GM12878 (cell line): ENCODE measurements around the gene NAE1. TPM values are rescaled to one million over a fixed set of nuclear protein-coding genes. Genes with fewer than 3 reads are reported as not detected.

ENCODE experiments used
- BACH1 ChIP-seq: fragments of 450-650 bp; IDR thresholded peaks from 2 replicates; pipeline ENCODE4 v1.6.1; 2017; ENCODE audit warnings: mild to moderate bottlenecking, borderline replicate concordance
- CBX5 ChIP-seq: sonication (generic); IDR thresholded peaks from 2 replicates; pipeline ENCODE4 v1.6.1; 2016; ENCODE audit warnings: low read depth, moderate library complexity, mild to moderate bottlenecking, inconsistent platforms
- DPF2 ChIP-seq: fragments of 450-650 bp; IDR thresholded peaks from 2 replicates; pipeline ENCODE4 v1.6.1; 2017; ENCODE audit warnings: mild to moderate bottlenecking
- MEF2A ChIP-seq: IDR thresholded peaks from 2 replicates; pipeline ENCODE4 v1.6.1; 2011; ENCODE audit warnings: low read depth, mild to moderate bottlenecking, low read length, moderate library complexity; ENCODE audit not compliant: insufficient read depth
- MTA2 ChIP-seq: fragments of 450-650 bp; IDR thresholded peaks from 2 replicates; pipeline ENCODE4 v1.6.1; 2016; ENCODE audit warnings: low read depth, mild to moderate bottlenecking, moderate library complexity
- NBN ChIP-seq: fragments of 450-650 bp; IDR thresholded peaks from 2 replicates; pipeline ENCODE4 v1.6.1; 2016
- NRF1 ChIP-seq: conservative IDR thresholded peaks from 2 replicates; pipeline ENCODE4 v1.6.1; 2011; ENCODE audit warnings: mild to moderate bottlenecking, low read depth, low read length, improper control_type of control experiment
- PML ChIP-seq: IDR thresholded peaks from 2 replicates; pipeline ENCODE4 v1.6.1; 2012; ENCODE audit warnings: low read length, inconsistent platforms
- STAT3 ChIP-seq: IDR thresholded peaks from 2 replicates; pipeline ENCODE4 v1.6.1; 2011; ENCODE audit warnings: low read depth, low read length, improper control_type of control experiment
- TCF7 ChIP-seq: IDR thresholded peaks from 2 replicates; pipeline ENCODE4 v1.6.1; 2014; ENCODE audit warnings: antibody characterized with exemption, borderline replicate concordance
- ZBED1 ChIP-seq: IDR thresholded peaks from 2 replicates; pipeline ENCODE4 v1.6.1; 2016; ENCODE audit warnings: borderline replicate concordance
- ZNF207 ChIP-seq: fragments of 450-650 bp; IDR thresholded peaks from 2 replicates; pipeline ENCODE4 v1.6.1; 2014; ENCODE audit warnings: antibody characterized with exemption, mild to moderate bottlenecking, borderline replicate concordance
- polyA plus RNA-seq, 11 experiments: library from polyadenylated mRNA; depleted of rRNA in 4 of 11; unstranded in 6 of 11; stranded (reverse) in 5 of 11; fragments of >200 nt; fragmentation: Nextera tagmentation in 4 of 11; fragmentation: Illumina TruSeq in 1 of 11; extraction: Ambion mirVana in 4 of 11; extraction: Trizol in 1 of 11; gene quantifications; 1 replicate in 1 of 11; 2 replicates in 10 of 11; pipeline versions ENCODE4 v1.2.1 to v1.2.3, GENCODE V29; 2011 to 2016; ENCODE audit warnings: inconsistent platforms in 2 of 11, missing spikeins in 2 of 11, low read depth in 1 of 11
- total RNA-seq, 4 experiments: library from RNA; depleted of rRNA in 3 of 4; stranded (reverse); fragments of >200 nt in 3 of 4; fragmentation: Illumina TruSeq in 1 of 4; extraction: Trizol in 1 of 4; gene quantifications; 2 replicates each; pipeline versions ENCODE4 v1.2.1 to v1.2.3, GENCODE V29; 2013 to 2021
- TF ChIP-seq, protein P1 (sequence below): fragments of 150-350 bp; IDR thresholded peaks from 2 replicates; pipeline ENCODE4 v1.6.1; 2016; ENCODE audit warnings: low read depth, low read length
- TF ChIP-seq, protein P2 (sequence below): IDR thresholded peaks from 2 replicates; pipeline ENCODE4 v1.6.1; 2011; ENCODE audit warnings: low read depth, low read length, improper control_type of control experiment, borderline replicate concordance
- TF ChIP-seq, protein P3 (sequence below): IDR thresholded peaks from 2 replicates; pipeline ENCODE4 v1.6.1; 2012; ENCODE audit warnings: low read length, inconsistent platforms
- TF ChIP-seq, protein P4 (sequence below): fragments of 450-650 bp; IDR thresholded peaks from 2 replicates; pipeline ENCODE4 v1.6.1; 2017; ENCODE audit warnings: low read depth, mild to moderate bottlenecking, moderate library complexity
- TF ChIP-seq, protein P5 (sequence below): fragments of 450-650 bp; IDR thresholded peaks from 2 replicates; pipeline ENCODE4 v1.6.1; 2016; ENCODE audit warnings: mild to moderate bottlenecking

NAE1 gene
- total and polyA plus RNA-seq, 10 of the 15 experiments (the other 5 are each of a cell fraction or from before 2014, with no cell fraction given), result 58.7 to 106 (median 78.7) TPM

DNA sequence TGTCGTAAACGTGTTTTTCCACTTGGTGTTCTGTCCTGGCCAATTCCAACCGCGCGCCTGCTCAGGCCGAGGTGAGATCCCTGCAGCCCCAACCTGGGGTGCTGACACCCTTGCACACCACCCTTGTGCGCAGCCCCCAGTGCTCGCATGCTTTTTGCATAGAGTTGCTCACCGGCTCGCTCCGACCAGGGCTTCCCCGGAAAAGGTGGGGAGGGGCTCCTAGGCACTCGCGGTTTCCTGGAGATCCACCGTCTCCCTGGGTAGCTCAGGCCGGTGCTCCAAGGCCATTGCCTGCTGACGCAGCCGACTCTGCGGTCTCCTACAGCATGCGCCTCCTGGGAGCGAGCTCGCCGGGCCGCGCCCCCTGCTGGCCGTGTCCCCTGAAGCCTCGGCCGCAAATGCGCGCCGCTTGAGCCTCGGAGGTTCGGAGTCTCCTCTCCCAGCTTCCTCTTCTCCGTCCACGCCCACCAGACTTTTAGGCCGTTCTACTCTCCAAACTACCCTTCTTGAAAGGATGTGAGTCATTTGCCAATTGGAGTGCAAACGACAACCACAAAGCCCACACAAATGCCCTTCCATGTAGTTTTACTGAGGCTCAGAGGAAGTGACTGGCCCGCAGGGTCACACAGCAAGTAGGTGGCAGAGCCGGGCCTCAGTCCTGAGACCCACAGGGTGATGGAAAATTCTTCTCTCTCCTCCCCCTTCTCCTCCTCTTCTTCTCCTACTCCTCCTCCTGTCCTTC lies 42.3 kb upstream of the NAE1 start (continued):
- TF ChIP-seq, protein P1, sequence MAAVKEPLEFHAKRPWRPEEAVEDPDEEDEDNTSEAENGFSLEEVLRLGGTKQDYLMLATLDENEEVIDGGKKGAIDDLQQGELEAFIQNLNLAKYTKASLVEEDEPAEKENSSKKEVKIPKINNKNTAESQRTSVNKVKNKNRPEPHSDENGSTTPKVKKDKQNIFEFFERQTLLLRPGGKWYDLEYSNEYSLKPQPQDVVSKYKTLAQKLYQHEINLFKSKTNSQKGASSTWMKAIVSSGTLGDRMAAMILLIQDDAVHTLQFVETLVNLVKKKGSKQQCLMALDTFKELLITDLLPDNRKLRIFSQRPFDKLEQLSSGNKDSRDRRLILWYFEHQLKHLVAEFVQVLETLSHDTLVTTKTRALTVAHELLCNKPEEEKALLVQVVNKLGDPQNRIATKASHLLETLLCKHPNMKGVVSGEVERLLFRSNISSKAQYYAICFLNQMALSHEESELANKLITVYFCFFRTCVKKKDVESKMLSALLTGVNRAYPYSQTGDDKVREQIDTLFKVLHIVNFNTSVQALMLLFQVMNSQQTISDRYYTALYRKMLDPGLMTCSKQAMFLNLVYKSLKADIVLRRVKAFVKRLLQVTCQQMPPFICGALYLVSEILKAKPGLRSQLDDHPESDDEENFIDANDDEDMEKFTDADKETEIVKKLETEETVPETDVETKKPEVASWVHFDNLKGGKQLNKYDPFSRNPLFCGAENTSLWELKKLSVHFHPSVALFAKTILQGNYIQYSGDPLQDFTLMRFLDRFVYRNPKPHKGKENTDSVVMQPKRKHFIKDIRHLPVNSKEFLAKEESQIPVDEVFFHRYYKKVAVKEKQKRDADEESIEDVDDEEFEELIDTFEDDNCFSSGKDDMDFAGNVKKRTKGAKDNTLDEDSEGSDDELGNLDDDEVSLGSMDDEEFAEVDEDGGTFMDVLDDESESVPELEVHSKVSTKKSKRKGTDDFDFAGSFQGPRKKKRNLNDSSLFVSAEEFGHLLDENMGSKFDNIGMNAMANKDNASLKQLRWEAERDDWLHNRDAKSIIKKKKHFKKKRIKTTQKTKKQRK, result no peak
- TF ChIP-seq MTA2, result peak; percentile 54; the same call in 1 of the 2 replicates
- TF ChIP-seq, protein P2, sequence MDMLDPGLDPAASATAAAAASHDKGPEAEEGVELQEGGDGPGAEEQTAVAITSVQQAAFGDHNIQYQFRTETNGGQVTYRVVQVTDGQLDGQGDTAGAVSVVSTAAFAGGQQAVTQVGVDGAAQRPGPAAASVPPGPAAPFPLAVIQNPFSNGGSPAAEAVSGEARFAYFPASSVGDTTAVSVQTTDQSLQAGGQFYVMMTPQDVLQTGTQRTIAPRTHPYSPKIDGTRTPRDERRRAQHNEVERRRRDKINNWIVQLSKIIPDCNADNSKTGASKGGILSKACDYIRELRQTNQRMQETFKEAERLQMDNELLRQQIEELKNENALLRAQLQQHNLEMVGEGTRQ, result no peak
- TF ChIP-seq ZNF207, result peak; percentile 67; the same call in 1 of the 2 replicates
- TF ChIP-seq BACH1, result peak; percentile 66; the same call in 1 of the 2 replicates
- TF ChIP-seq STAT3, result no peak
- 0 out of 2 replicates have a peak, but pooled peaks have one; percentile 37 for TF ChIP-seq CBX5
- no peak for TF ChIP-seq NRF1
- TF ChIP-seq NBN, result peak; percentile 86
- TF ChIP-seq, protein P3, sequence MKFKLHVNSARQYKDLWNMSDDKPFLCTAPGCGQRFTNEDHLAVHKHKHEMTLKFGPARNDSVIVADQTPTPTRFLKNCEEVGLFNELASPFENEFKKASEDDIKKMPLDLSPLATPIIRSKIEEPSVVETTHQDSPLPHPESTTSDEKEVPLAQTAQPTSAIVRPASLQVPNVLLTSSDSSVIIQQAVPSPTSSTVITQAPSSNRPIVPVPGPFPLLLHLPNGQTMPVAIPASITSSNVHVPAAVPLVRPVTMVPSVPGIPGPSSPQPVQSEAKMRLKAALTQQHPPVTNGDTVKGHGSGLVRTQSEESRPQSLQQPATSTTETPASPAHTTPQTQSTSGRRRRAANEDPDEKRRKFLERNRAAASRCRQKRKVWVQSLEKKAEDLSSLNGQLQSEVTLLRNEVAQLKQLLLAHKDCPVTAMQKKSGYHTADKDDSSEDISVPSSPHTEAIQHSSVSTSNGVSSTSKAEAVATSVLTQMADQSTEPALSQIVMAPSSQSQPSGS, result peak; percentile 53; the same call in 1 of the 2 replicates
- TF ChIP-seq DPF2, result peak; percentile 83
- peak; percentile 70 for TF ChIP-seq MEF2A
- TF ChIP-seq PML, result no peak
- TF ChIP-seq, protein P4, sequence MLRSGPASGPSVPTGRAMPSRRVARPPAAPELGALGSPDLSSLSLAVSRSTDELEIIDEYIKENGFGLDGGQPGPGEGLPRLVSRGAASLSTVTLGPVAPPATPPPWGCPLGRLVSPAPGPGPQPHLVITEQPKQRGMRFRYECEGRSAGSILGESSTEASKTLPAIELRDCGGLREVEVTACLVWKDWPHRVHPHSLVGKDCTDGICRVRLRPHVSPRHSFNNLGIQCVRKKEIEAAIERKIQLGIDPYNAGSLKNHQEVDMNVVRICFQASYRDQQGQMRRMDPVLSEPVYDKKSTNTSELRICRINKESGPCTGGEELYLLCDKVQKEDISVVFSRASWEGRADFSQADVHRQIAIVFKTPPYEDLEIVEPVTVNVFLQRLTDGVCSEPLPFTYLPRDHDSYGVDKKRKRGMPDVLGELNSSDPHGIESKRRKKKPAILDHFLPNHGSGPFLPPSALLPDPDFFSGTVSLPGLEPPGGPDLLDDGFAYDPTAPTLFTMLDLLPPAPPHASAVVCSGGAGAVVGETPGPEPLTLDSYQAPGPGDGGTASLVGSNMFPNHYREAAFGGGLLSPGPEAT, result peak; percentile 76
- TF ChIP-seq, protein P5, sequence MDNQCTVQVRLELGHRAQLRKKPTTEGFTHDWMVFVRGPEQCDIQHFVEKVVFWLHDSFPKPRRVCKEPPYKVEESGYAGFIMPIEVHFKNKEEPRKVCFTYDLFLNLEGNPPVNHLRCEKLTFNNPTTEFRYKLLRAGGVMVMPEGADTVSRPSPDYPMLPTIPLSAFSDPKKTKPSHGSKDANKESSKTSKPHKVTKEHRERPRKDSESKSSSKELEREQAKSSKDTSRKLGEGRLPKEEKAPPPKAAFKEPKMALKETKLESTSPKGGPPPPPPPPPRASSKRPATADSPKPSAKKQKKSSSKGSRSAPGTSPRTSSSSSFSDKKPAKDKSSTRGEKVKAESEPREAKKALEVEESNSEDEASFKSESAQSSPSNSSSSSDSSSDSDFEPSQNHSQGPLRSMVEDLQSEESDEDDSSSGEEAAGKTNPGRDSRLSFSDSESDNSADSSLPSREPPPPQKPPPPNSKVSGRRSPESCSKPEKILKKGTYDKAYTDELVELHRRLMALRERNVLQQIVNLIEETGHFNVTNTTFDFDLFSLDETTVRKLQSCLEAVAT, result peak; percentile 63; the same call in 1 of the 2 replicates
- TF ChIP-seq TCF7, result no peak
- no peak for TF ChIP-seq ZBED1
